ENCODE data around the gene MAMDC4.
A peak's percentile ranks its signal among the peaks of the same experiment; 100 is the strongest.
"Not testable (repeated sequence)": the region's sequence is repeated elsewhere in the genome, so short reads cannot be mapped to it uniquely, and the experiment has no call there.

The MAMDC4 gene

DNA sequence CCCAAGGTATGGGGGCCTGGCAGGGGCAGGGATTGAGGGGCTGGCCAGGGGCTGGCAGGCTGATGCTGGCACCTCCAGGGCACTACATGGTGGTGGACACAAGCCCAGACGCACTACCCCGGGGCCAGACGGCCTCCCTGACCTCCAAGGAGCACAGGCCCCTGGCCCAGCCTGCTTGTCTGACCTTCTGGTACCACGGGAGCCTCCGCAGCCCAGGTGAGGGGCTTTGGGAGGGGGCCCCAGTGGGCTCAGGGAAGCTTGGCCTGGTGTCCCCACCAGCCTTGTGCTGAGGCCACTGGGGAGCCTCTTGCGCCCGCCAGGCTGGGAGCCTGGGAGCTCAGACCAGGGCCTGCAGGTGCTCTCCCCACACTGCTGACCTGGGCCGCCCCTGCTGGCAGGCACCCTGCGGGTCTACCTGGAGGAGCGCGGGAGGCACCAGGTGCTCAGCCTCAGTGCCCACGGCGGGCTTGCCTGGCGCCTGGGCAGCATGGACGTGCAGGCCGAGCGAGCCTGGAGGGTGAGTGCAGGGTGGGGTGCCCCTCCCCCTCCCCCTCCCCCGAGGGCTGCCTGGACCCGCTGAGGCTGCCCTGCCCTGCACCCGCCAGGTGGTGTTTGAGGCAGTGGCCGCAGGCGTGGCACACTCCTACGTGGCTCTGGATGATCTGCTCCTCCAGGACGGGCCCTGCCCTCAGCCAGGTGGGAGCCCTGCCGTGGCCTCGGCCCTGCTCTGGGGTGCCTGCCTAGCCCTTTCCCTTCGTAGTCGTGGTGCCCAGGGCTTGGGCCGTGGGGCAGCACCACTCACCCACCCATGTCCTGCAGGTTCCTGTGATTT, 5.7 kb downstream of the MAMDC4 start:
- peaks cover 4% of the 10 kb centered on the region for H3K36me3 Mint-ChIP-seq (ENCODE audit: low read depth)
- H3K4me1 Mint-ChIP-seq (ENCODE audit: low read depth): peaks cover 3% of the 10 kb centered on the region
- no peaks in the 10 kb centered on the region for H3K27me3 Mint-ChIP-seq (ENCODE audit: low read depth)
- H3K9me3 Mint-ChIP-seq: no peaks in the 10 kb centered on the region
- H3K27ac Mint-ChIP-seq: no peak overlapping the region
- H3K4me3 Mint-ChIP-seq: no peak overlapping the region

DNA sequence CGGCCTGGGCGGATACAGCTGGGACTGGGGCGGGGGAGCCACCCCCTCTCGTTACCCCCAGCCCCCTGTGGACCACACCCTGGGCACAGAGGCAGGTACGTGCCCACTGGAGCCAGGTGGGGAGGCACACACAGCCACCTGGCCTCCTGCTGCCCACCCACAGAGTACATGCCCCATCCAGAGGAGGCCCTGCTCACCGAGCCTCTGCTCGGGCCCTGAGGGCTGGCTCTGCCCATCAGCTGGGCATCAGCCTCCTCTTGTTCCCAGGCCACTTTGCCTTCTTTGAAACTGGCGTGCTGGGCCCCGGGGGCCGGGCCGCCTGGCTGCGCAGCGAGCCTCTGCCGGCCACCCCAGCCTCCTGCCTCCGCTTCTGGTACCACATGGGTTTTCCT, 6.3 kb downstream of the MAMDC4 start:
- H3K27me3 Mint-ChIP-seq (ENCODE audit: low read depth): no peaks in the 10 kb centered on the region
- no peaks in the 10 kb centered on the region for H3K9me3 Mint-ChIP-seq
- no peak overlapping the region for H3K27ac Mint-ChIP-seq
- peaks cover 6% of the 10 kb centered on the region for H3K36me3 Mint-ChIP-seq (ENCODE audit: low read depth)
- peaks cover 3% of the 10 kb centered on the region for H3K4me1 Mint-ChIP-seq (ENCODE audit: low read depth)
- H3K4me3 Mint-ChIP-seq: no peak overlapping the region

DNA sequence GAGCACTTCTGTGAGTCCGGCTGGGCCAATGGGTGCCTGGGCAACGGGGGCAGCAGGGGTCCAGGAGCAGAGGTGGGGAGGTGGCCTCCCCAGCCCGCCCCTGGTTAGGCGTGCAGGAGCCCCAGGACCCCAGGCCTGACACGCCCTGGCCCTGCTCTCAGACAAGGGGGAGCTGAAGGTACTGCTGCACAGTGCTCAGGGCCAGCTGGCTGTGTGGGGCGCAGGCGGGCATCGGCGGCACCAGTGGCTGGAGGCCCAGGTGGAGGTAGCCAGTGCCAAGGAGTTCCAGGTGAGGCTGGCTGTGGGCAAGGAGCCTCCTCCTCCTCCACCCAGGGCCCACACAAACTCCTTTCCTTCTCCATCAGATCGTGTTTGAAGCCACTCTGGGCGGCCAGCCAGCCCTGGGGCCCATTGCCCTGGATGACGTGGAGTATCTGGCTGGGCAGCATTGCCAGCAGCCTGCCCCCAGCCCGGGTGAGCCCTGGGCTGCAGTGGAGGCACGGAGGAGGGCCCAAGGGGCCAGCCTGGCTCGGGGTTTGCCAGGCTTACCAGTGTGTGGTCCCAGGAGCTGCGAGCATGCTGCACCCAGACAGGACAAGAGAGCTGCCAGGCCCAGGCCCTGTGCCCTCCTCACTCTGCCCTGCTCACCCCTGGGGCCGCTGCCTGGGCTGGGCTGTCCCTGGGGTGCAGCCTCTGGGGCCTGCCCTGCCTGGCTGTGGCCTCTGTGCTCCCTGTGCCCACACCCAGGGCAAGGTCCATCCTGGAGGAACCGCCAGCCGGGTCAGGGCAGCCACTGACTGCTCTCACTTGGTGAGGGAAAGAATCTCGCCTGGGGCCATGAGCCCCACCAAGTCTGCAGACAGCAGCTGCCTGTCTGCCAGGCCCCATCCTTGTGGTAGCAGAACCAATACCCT, 7.0 kb downstream of the MAMDC4 start:
- Mint-ChIP-seq H3K9me3 (no peaks in the 10 kb centered on the region), H3K4me3 (no peak overlapping the region), H3K36me3 (ENCODE audit: low read depth) (peaks cover 12% of the 10 kb centered on the region), H3K27ac (no peak overlapping the region), H3K4me1 (ENCODE audit: low read depth) (peaks cover 9% of the 10 kb centered on the region), H3K27me3 (ENCODE audit: low read depth) (no peaks in the 10 kb centered on the region)

DNA sequence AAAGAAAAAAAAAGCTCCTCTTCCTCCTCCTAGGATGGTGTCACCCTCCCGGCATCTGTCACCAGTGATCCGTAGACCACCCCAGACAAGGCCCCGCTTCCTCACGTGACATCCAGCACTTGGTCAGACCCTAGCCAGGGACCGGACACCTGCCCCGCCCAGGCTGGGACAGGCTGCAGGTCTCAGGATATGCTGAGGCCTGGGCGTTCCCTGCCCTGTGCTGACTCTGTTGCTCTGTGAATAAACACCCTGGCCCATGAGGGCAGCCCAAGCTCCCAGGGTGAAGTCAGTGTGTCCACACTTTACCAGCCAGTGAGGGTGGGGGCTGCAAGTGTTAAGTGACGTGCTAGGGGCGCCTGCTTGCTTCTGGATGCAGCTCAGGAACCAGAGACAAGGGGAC, 8.4 kb downstream of the MAMDC4 start:
- no peaks in the 10 kb centered on the region for H3K27me3 Mint-ChIP-seq (ENCODE audit: low read depth)
- H3K9me3 Mint-ChIP-seq: no peaks in the 10 kb centered on the region
- peaks cover 17% of the 10 kb centered on the region for H3K4me1 Mint-ChIP-seq (ENCODE audit: low read depth)
- H3K27ac Mint-ChIP-seq: no peak overlapping the region
- H3K4me3 Mint-ChIP-seq: no peak overlapping the region
- H3K36me3 Mint-ChIP-seq (ENCODE audit: low read depth): peaks cover 17% of the 10 kb centered on the region

DNA sequence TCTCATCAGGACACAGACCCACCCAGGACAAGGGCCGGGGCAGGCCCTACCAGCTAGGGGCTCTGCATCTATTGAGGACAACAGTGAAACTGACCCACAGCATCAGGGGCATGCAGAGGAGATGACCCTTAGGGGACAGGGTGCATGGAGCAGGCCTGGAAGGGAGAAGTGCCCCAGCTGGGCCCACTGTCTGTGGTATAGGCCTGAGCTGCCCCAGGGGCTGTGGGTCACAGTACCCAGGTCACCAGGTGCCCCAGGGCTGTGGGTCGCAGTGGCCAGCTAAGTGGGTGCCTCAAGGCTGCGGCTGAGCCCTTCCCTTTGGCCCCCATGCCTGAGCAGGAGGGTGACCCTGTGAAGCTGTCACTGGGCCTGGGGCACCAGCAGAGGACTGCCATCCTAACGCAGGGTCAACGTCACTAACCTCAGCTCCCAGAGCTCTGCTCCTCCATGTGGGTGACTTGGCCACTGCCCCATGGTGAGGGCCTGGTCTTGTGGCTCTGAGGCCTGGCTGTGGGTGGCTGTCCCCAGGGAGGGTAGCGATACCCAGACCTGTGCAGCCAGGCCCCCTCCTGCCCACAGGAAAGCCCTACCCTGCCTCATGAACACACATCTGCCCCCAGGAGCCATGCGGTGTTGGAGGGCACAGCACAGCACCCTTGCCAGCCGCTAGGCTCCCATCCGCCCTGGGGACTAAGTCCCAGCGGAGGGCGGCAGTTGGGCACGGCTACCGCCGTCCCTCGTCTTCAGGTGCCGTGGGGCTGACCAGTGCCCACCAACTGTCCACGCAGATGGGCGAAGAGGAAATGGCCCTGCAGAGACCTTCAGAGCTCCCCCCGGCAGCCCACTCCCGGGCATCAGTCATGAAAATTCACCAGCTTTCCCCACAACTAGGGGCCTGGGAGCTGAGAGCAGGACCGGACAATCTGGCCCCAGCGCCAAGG, 9.1 kb downstream of the MAMDC4 start:
- Mint-ChIP-seq H3K4me3 (no peak overlapping the region), H3K4me1 (ENCODE audit: low read depth) (peaks cover 17% of the 10 kb centered on the region), H3K36me3 (ENCODE audit: low read depth) (peaks cover 17% of the 10 kb centered on the region), H3K27me3 (ENCODE audit: low read depth) (no peaks in the 10 kb centered on the region), H3K9me3 (no peaks in the 10 kb centered on the region), H3K27ac (no peak overlapping the region)

DNA sequence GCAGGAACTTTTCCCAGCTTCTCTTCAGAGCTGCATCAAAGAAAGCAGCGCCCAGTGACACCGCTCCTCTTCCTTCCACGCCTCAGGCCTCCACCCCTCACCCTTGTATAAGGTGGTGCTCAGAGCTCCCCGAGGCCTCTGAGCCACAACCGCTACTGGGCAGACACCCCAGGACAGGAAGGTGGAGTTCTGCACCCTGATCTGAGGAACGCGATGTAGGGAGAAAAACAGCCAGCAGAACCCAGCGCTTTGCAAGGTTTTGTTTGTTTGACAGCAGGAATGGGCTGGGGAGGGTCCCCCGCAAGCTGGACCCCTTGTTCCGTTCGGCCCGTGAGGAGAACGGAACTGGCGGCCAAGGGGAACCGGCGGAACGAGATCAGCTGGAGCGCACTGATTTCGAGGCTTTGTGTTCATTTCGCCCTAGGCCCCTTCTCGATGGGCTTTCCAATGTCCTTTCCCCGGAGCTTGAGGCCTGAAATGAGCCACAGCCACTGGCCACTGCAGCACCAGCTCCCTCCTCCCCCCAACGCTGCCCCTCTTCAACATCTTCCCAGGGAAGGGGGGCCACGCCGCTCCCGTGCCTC, 9.8 kb downstream of the MAMDC4 start:
- no peak overlapping the region for H3K27ac Mint-ChIP-seq
- peaks cover 17% of the 10 kb centered on the region for H3K36me3 Mint-ChIP-seq (ENCODE audit: low read depth)
- no peak overlapping the region for H3K4me3 Mint-ChIP-seq
- no peaks in the 10 kb centered on the region for H3K27me3 Mint-ChIP-seq (ENCODE audit: low read depth)
- peaks cover 17% of the 10 kb centered on the region for H3K4me1 Mint-ChIP-seq (ENCODE audit: low read depth)
- no peaks in the 10 kb centered on the region for H3K9me3 Mint-ChIP-seq

DNA sequence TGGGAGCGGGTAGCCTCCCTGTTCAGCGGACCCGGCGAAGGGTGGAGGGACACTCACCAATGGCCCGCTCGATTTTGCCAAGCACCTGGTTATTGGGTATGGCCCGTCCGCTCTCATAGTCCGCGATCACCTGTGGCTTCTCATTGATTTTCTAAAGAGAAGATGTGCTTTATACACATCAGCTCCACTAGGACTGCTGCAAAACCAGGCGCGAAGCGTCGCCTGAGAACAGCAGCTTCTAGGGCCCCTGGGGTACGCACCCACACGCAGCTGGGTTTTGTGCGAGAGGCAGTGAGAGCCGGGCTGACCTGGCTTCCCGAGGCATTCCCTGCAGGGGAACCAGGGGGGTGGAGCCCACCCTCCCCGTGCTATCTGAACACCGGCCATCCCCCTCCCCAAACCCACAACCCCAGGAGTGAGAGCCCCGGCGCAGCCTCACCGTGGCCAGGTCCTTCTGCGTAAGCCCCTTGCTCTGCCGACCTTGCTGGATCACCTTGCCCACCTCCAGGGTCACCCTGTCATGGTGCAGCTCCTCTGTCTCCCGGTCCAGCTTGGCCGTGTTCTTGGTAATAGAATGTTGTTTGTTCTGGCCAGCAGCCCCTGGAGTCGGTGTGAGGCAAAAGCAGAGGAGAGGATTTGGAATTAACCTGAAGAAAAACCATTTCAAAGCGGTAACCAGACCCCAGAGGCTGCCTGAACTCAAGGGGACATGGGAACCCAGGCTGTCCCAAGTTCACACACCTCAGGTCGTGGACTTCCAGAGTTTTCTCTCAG, 10.9 kb downstream of the MAMDC4 start:
- Mint-ChIP-seq H3K36me3 (ENCODE audit: low read depth) (peaks cover 17% of the 10 kb centered on the region), H3K27ac (no peak overlapping the region), H3K4me1 (ENCODE audit: low read depth) (peaks cover 17% of the 10 kb centered on the region), H3K27me3 (ENCODE audit: low read depth) (no peaks in the 10 kb centered on the region), H3K9me3 (no peaks in the 10 kb centered on the region), H3K4me3 (no peak overlapping the region)

DNA sequence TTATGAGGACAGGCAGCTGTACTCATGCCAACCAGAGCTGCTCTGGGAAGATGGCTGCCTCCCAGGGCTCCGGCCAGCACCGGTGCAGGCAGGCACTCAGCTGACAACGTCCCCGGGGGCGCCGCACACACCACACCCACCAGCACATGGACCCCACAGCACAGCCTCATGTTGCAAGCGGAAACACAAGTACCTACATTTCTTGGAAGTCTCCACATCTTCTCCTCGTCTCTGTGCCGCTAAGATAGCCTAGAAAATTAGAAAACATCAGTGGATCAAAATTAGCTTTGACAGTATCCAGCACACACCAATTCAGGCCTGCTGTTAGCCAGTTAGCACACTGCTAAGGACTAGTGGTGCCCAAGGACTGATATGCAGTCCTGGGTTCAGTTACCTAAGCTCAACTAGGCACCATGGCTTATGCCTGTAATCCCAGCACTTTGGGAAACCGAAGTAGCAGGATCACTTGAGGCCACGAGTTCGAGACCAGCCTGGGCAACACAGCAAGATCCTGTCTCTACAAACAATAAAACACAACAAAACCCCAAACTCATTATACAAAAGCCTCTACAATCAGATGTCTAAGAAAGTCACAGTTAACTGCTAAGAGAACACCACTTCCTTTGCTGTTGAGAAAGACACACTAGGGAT, 11.6 kb downstream of the MAMDC4 start:
- Mint-ChIP-seq H3K4me1 (ENCODE audit: low read depth) (peaks cover 17% of the 10 kb centered on the region), H3K9me3 (no peaks in the 10 kb centered on the region), H3K36me3 (ENCODE audit: low read depth) (peaks cover 20% of the 10 kb centered on the region), H3K27me3 (ENCODE audit: low read depth) (no peaks in the 10 kb centered on the region), H3K27ac (peak overlapping the region; percentile 71), H3K4me3 (no peak overlapping the region)

DNA sequence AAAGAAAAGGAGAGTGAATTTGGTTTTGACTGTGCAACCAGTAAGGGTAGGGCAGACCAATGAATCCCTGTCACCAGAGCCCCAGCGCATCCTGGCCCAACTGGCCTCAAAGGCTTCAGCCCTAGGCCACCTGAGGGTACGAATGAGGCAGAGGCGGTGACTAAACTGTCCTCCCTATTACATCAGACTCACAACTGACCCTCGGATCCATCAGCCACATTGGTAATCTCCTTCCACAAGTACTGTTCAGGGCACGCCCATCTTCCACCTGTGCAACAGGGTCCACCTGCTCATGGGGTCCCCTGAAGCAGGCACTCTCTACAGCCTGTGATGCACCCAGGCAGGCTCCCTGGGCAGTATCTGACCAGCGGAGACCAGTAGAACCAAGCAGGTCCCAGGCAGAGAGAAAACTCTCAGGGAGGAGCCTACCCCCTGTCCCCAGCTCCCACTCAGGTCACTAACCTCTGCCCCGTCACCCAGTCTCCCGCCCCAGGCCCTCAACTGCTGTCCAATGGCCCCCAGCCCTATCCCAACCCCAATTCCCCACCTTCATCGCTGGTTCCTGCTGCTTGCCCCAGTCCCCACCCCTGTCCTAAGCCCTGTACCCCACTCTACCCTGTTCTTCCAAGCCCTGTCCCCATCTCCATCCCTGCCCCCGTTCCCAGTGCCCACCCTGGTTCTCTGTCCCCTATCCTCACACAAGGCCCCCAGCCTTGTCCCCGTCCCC, 13.1 kb downstream of the MAMDC4 start:
- peaks cover 22% of the 10 kb centered on the region for H3K4me1 Mint-ChIP-seq (ENCODE audit: low read depth)
- no peaks in the 10 kb centered on the region for H3K27me3 Mint-ChIP-seq (ENCODE audit: low read depth)
- peak overlapping the region; percentile 84 for H3K4me3 Mint-ChIP-seq
- peaks cover 20% of the 10 kb centered on the region for H3K36me3 Mint-ChIP-seq (ENCODE audit: low read depth)
- no peaks in the 10 kb centered on the region for H3K9me3 Mint-ChIP-seq
- peak overlapping the region; percentile 74 for H3K27ac Mint-ChIP-seq

DNA sequence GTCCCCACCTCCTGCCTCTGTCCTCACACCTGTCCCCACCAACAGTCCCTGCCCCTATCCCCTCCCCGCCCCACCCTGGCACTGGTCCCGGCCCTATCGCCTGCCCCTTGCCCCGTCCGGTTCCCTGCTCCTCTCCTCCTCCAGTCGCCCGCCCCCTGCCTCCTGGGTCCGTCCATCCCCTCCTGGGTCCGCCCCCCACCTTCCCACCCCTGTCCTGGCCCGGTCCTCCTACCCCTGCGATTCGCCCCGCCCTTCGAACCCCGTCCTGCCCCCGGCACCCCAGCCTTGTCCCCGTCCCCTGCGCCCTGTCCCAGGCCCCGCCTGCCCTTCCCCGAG, 13.6 kb downstream of the MAMDC4 start:
- Mint-ChIP-seq H3K36me3 (ENCODE audit: low read depth) (peaks cover 20% of the 10 kb centered on the region), H3K4me1 (ENCODE audit: low read depth) (peaks cover 20% of the 10 kb centered on the region), H3K27ac (peak overlapping the region; percentile 74), H3K27me3 (ENCODE audit: low read depth) (no peaks in the 10 kb centered on the region), H3K4me3 (peak overlapping the region; percentile 84), H3K9me3 (no peaks in the 10 kb centered on the region)

DNA sequence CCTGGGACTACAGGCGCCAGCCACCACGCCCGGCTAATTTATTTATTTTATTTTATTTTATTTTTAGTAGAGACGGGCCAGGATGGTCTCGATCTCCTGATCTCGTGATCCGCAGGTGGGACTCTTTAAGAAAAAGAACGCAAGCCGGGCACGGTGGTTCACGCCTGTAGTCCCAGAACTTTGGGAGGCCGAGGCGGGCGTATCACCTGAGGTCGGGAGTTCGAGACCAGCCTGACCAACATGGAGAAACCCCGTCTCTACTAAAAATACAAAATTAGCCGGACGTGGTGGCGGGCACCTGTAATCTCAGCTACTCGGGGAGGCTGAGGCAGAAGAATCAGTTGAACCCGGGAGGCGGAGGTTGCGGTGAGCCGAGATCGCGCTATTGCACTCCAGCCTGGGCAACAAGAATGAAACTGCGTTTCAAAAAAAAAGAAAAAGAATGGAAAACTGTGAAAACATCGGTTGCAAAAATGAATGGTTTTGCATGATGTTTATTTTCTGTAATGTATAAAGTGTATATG, 14.8 kb downstream of the MAMDC4 start:
- Mint-ChIP-seq H3K27ac (peak overlapping the region; percentile 70), H3K4me3 (peak overlapping the region; percentile 73), H3K36me3 (ENCODE audit: low read depth) (peaks cover 17% of the 10 kb centered on the region), H3K4me1 (ENCODE audit: low read depth) (peaks cover 20% of the 10 kb centered on the region)
- H3K27me3 Mint-ChIP-seq (ENCODE audit: low read depth); H3K9me3 Mint-ChIP-seq: not testable (repeated sequence)

DNA sequence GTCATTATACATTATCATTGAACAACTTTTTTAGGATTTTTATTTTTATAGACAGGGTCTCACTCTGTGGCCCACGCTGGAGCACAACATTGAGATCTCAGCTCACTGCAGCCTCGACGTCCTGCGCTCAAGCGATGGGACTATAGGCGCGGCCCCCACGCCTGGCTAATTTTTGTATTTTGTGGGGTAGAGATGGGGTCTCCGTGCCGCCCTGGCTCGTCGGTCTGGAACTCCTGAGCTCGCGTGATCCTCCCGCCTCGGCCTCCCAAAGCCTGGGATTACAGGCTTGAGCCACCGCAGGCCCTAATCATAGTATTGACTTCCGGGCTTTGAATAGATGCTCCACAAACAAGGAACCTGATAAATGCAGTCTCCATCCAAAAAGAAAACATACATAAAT, 15.3 kb downstream of the MAMDC4 start:
- peaks cover 7% of the 10 kb centered on the region for H3K9me3 Mint-ChIP-seq
- H3K27ac Mint-ChIP-seq: peak overlapping the region; percentile 67
- no peaks in the 10 kb centered on the region for H3K27me3 Mint-ChIP-seq (ENCODE audit: low read depth)
- peaks cover 16% of the 10 kb centered on the region for H3K36me3 Mint-ChIP-seq (ENCODE audit: low read depth)
- peak overlapping the region; percentile 46 for H3K4me3 Mint-ChIP-seq
- peaks cover 19% of the 10 kb centered on the region for H3K4me1 Mint-ChIP-seq (ENCODE audit: low read depth)

Measured in T-helper 1 cell treated with Interleukin-12 subunit alpha and Interleukin-12 subunit beta and Interleukin-4 antibody, amounts not matched to agents 30 μg/mL and 1 μg/mL, for 36 hours (primary cell).